Naive B cell (primary cell): ENCODE results near the gene IL17RB. TPM values are rescaled to one million over a fixed set of nuclear protein-coding genes. Genes with fewer than 3 reads are reported as not detected.

Experiments used
- ATAC-seq, 2 donors: fragments of 150-1000 bp; cut with Tn5 transposase; 2 replicates each; pipeline ENCODE4 v1.10.0; 2021; ENCODE audit warnings: low read depth in 2 of 2, mild to moderate bottlenecking in 2 of 2, moderate library complexity in 2 of 2
- DNase-seq: peaks from one replicate; pipeline ENCODE4 v3.0.0; 2022
- H3K27ac Mint-ChIP-seq, 6 donors: one replicate each; pipeline ENCODE4 v1.8.0; 2020 to 2022; ENCODE audit warnings: mild to moderate bottlenecking in 6 of 6, mixed read lengths in 6 of 6, moderate library complexity in 5 of 6, inconsistent platforms in 2 of 6
- H3K27me3 Mint-ChIP-seq, 3 donors: one replicate each; pipeline ENCODE4 v1.8.0; 2021 to 2022; ENCODE audit warnings: mixed read lengths in 3 of 3, mild to moderate bottlenecking in 1 of 3
- H3K36me3 Mint-ChIP-seq, 2 donors: one replicate each; pipeline ENCODE4 v1.8.0; 2020 to 2022; ENCODE audit warnings: mixed read lengths in 2 of 2, inconsistent platforms in 1 of 2, mild to moderate bottlenecking in 1 of 2
- H3K4me1 Mint-ChIP-seq, 3 donors: one replicate each; pipeline ENCODE4 v1.8.0; 2020 to 2022; ENCODE audit warnings: mixed read lengths in 3 of 3, inconsistent platforms in 1 of 3, mild to moderate bottlenecking in 1 of 3, moderate library complexity in 1 of 3
- H3K4me3 Mint-ChIP-seq, 8 donors: one replicate each; pipeline ENCODE4 v1.8.0; 2020 to 2022; ENCODE audit warnings: mild to moderate bottlenecking in 8 of 8, mixed read lengths in 8 of 8, moderate library complexity in 8 of 8, inconsistent platforms in 2 of 8
- H3K9me3 Mint-ChIP-seq, 7 donors: one replicate each; pipeline ENCODE4 v1.8.0; 2020 to 2022; ENCODE audit warnings: mixed read lengths in 7 of 7, mild to moderate bottlenecking in 5 of 7, inconsistent platforms in 2 of 7, moderate library complexity in 1 of 7
- polyA plus RNA-seq, 6 donors: library from polyadenylated mRNA; unstranded; fragments of 300-500 nt; fragmentation: Illumina TruSeq; gene quantifications; one replicate each; pipeline ENCODE4 v1.2.3, GENCODE V29; 2021; ENCODE audit warnings: low read depth in 6 of 6

Gene IL17RB
- polyA plus RNA-seq, 6 donors from 2014 or later, result 0.27 to 0.81 (median 0.45) TPM; not detected in 1

DNA sequence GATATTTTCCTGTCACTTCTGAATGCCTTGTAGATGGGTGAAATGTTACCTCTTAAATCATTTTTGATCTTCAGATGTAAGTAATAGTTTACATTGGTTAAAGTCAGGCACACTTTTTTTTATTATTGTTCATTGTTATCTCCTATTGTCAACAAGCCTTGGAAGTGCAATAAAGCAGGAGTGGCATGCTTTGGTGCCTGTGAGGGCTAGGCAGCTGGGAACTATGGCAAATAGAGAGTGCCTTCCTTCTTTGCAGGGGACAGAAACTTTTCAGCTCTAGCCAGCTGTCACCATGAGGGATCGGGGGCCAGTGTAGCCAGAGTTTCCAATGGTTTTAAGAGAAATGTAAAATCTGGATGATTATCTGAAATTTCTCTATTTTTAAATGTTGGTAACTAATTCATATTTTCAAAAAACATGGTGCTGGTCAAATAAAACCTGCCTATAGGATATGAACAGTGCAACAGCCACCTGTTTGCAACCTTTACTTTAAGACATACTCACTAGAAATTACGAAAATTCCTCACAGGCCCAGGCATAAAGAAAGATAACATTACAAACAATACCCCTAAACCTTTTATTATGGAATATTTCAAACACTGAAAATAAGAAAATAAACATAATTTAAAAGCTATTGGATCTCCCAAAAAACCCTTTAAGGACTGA, 54.4 kb downstream of the IL17RB start:
- ATAC-seq (no peak), DNase-seq (no peak)
- Mint-ChIP-seq H3K9me3 (peaks cover 0 to 11% (median 8%) of the 10 kb centered on the region in 7 donors), H3K27ac (no peak overlapping the region), H3K4me1 (no peaks in the 10 kb centered on the region), H3K36me3 (peaks cover 0 to 1% of the 10 kb centered on the region in 2 donors), H3K4me3 (no peak overlapping the region), H3K27me3 (peaks cover 32 to 55% (median 54%) of the 10 kb centered on the region in 3 donors)

DNA sequence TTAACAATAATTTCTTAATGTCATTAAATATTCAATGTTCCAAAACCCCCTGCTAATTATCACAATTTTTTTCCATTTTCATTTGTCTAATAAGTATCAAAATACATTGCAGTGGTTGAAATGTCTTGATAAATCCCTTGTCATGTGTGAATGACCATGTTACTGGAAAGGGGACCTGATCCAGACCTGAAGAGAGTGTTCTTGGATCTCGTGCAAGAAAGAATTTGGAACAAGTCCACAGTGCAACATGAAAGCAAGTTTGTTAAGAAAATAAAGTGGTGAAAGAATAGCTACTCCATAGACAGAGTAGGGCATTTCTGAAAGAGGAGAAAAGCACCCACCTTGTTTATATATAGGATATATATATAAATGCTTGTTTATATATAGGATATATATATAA, 55.7 kb downstream of the IL17RB start:
- Mint-ChIP-seq H3K27ac (no peak overlapping the region), H3K9me3 (peaks cover 0 to 22% (median 15%) of the 10 kb centered on the region in 7 donors), H3K27me3 (peaks cover 43 to 60% (median 60%) of the 10 kb centered on the region in 3 donors), H3K36me3 (peaks cover 8% of the 10 kb centered on the region in 2 donors), H3K4me1 (no peaks in the 10 kb centered on the region), H3K4me3 (no peak overlapping the region)
- no peak for ATAC-seq
- no peak for DNase-seq

GRCh38 chr3:53902711-53903110, 56.3 kb downstream of the IL17RB start:
- H3K27ac Mint-ChIP-seq, result no peak overlapping the region
- H3K27me3 Mint-ChIP-seq, result peaks cover 45 to 60% (median 55%) of the 10 kb centered on the region in 3 donors
- no peak overlapping the region for H3K4me3 Mint-ChIP-seq
- no peaks in the 10 kb centered on the region for H3K4me1 Mint-ChIP-seq
- DNase-seq (no peak), ATAC-seq (no peak)
- peaks cover 0 to 22% (median 13%) of the 10 kb centered on the region in 7 donors for H3K9me3 Mint-ChIP-seq
- peaks cover 8% of the 10 kb centered on the region in 2 donors for H3K36me3 Mint-ChIP-seq

GRCh38 chr3:53913401-53913800, 67.0 kb downstream of the IL17RB start:
- ATAC-seq (no peak), DNase-seq (no peak)
- no peaks in the 10 kb centered on the region for H3K4me1 Mint-ChIP-seq
- H3K36me3 Mint-ChIP-seq, result no peaks in the 10 kb centered on the region
- H3K4me3 Mint-ChIP-seq, result no peak overlapping the region
- H3K27ac Mint-ChIP-seq, result peak overlapping the region in 1 of 6 donors; percentile 56
- peaks cover 0 to 15% (median 5%) of the 10 kb centered on the region in 7 donors for H3K9me3 Mint-ChIP-seq
- H3K27me3 Mint-ChIP-seq, result peaks cover 22 to 58% (median 55%) of the 10 kb centered on the region in 3 donors

Other genes starting within 250 kb of the IL17RB start
- gene CHDH, start 149 bp upstream of the IL17RB start, polyA plus RNA-seq, result under 1 TPM in 2 of 6 donors, not detected in 4; 0.03 to 0.07 TPM
- gene ACTR8, start 35.6 kb downstream of the IL17RB start, polyA plus RNA-seq, result 10 to 100 TPM in 5 of 6 donors, 1 to 10 TPM in 1; 8.3 to 26.6 (median 15.4) TPM
- gene SELENOK, start 45.3 kb downstream of the IL17RB start, polyA plus RNA-seq, result 100 to 1,000 TPM; 104 to 137 (median 121) TPM